GM12873 (cell line): Measurements from ENCODE around the gene NEDD4L.

ENCODE experiments used
- CTCF ChIP-seq: IDR thresholded peaks from 2 replicates; pipeline ENCODE4 v1.5.1; 2012; ENCODE audit warnings: low read depth, mild to moderate bottlenecking, moderate library complexity, low read length, control low read depth; ENCODE audit not compliant: insufficient read depth; ENCODE audit errors: missing control alignments

NEDD4L gene

GRCh38 chr18:58348951-58349350, 304.9 kb downstream of the NEDD4L start:
- TF ChIP-seq CTCF = no peak

- no peak for TF ChIP-seq CTCF
These were observed 305.6 kb downstream of the NEDD4L start for GRCh38 chr18:58349650-58350049.

GRCh38 chr18:58350526-58350925, 306.5 kb downstream of the NEDD4L start:
- TF ChIP-seq CTCF = no peak

GRCh38 chr18:58351776-58352175, 307.8 kb downstream of the NEDD4L start:
- TF ChIP-seq CTCF = no peak

DNA sequence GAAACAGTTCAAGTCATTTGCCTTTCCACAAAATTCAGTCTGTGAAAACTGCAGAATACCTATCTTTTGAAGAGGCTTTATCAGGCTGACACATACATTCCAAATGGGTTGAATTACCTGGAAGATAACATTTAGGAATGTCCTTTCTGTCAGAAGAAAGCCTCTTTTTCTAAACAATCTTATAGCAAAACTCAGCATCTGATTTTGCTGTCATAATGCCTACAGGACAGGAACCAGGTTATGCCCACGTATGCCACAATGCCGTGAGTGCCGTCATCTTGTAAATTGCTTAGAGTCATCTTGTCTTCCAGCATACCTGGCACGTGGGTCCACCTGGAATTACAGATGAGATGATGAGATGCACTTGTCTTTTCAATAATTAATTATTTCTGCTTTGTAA, 309.6 kb downstream of the NEDD4L start:
- no peak for TF ChIP-seq CTCF

DNA sequence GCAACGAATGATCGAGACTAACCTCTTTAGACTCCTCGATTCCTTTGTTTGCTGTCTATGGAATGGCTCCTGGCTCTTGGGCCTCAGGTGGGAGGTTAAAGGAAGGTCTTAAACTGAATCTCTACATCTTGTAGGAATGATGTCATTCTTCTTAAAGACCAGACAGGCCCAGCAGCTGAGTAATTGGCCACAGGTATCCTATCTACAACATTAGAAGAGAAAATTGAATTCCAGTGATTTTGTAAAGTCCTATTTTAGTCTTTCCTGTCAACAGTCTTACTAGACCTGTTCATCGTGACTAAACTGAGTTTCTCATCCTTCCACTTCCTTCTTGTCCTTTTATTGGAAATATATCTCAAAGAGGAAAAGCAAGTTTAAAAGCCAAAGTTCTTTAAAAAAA, 310.0 kb downstream of the NEDD4L start:
- no peak for TF ChIP-seq CTCF

DNA sequence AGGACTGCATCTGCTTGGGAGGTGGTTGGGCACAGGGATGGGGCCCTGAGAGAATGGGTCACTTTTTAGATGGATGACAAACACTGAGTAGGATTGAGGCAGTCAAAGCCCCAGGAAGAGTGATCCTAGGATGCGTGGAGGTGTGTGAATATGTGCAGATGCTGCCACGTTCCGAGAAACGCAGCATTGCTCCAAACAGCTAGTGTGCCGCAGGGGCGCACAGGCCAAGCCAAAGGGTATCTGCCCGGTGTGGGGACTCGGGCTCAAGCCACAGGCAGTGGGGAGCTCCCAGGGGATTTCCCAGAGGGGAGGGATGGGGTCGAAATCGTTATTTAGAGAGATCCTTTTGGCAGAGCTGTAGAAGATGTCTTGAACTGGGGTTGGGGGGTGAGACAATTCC, 310.8 kb downstream of the NEDD4L start:
- no peak for TF ChIP-seq CTCF
